Measurements from ENCODE around the gene STX18.
"Not testable (repeated sequence)": the region's sequence is repeated elsewhere in the genome, so short reads cannot be mapped to it uniquely, and the experiment has no call there.

STX18 gene

GRCh38 chr4:4507923-4508322 lies 33.9 kb downstream of the STX18 start:
- DNase-seq: no peak

- DNase-seq: no peak
Measured at GRCh38 chr4:4507403-4507802, 34.4 kb downstream of the STX18 start.

- no peak for DNase-seq
Measured at GRCh38 chr4:4506961-4507360, 34.9 kb downstream of the STX18 start.

- DNase-seq: not testable (repeated sequence)
Measured at GRCh38 chr4:4505211-4505610, 36.6 kb downstream of the STX18 start.

- no peak for DNase-seq
Measured at GRCh38 chr4:4504783-4505182, 37.1 kb downstream of the STX18 start.

- DNase-seq: no peak
Measured at GRCh38 chr4:4502694-4503311, 39.0 kb downstream of the STX18 start.

- DNase-seq: no peak
Measured at GRCh38 chr4:4501679-4502078, 40.2 kb downstream of the STX18 start.

- DNase-seq: no peak
Measured at GRCh38 chr4:4499438-4500123, 42.3 kb downstream of the STX18 start.

- DNase-seq: no peak
Measured at GRCh38 chr4:4496592-4497372, 45.1 kb downstream of the STX18 start.

GRCh38 chr4:4494882-4495281 lies 47.0 kb downstream of the STX18 start:
- DNase-seq: no peak

GRCh38 chr4:4492161-4492847 lies 49.5 kb downstream of the STX18 start:
- no peak for DNase-seq

GRCh38 chr4:4491396-4491893 lies 50.4 kb downstream of the STX18 start:
- DNase-seq: no peak

GRCh38 chr4:4490816-4491215 lies 51.0 kb downstream of the STX18 start:
- no peak for DNase-seq

- DNase-seq: no peak
Measured at GRCh38 chr4:4490041-4490440, 51.8 kb downstream of the STX18 start.

GRCh38 chr4:4488405-4489404 lies 53.1 kb downstream of the STX18 start:
- DNase-seq: peak; percentile 59 to 72

GRCh38 chr4:4486969-4487368 lies 54.9 kb downstream of the STX18 start:
- no peak for DNase-seq

GRCh38 chr4:4485806-4486205 lies 56.0 kb downstream of the STX18 start:
- DNase-seq: no peak

- DNase-seq: no peak
Measured at GRCh38 chr4:4481399-4481994, 60.4 kb downstream of the STX18 start.

GRCh38 chr4:4480685-4481398 lies 61.0 kb downstream of the STX18 start:
- DNase-seq: no peak

GRCh38 chr4:4480205-4480604 lies 61.6 kb downstream of the STX18 start:
- DNase-seq: no peak

- no peak for DNase-seq
Measured at GRCh38 chr4:4479366-4479765, 62.5 kb downstream of the STX18 start.
